ENCODE measurements around the gene RNF26. TPM values are rescaled to one million over a fixed set of nuclear protein-coding genes. Genes with fewer than 3 reads are reported as not detected.

RNF26 gene
- total and polyA plus RNA-seq, 2 of the 13 experiments (the other 11 are each of a cell fraction or from before 2014, with no cell fraction given), result 11.9 to 26.3 TPM

GRCh38 chr11:119338318-119338890, 4.1 kb downstream of the RNF26 start (continued):
- peak; percentile 37; the same call in 1 of the 2 replicates for TF ChIP-seq PATZ1 (CRISPR knock-in tag; IDR thresholded peaks at IDR 0.05)
- TF ChIP-seq HNF1B (CRISPR knock-in tag; IDR thresholded peaks at IDR 0.05), result peak; percentile 29; the same call in 1 of the 2 replicates
- peak; percentile 78 for TF ChIP-seq ZNF740 (CRISPR knock-in tag; IDR thresholded peaks at IDR 0.05)
- TF ChIP-seq ZNF317 (CRISPR knock-in tag; IDR thresholded peaks at IDR 0.05), result peak; percentile 28; the same call in 1 of the 2 replicates
- TF ChIP-seq HMG20B (CRISPR knock-in tag; conservative IDR thresholded peaks at IDR 0.05), result no peak
- TF ChIP-seq ZNF75D (CRISPR knock-in tag; IDR thresholded peaks at IDR 0.05; ENCODE audit: borderline replicate concordance), result no peak
